ENCODE measurements around the gene C22orf15.

The C22orf15 gene

DNA sequence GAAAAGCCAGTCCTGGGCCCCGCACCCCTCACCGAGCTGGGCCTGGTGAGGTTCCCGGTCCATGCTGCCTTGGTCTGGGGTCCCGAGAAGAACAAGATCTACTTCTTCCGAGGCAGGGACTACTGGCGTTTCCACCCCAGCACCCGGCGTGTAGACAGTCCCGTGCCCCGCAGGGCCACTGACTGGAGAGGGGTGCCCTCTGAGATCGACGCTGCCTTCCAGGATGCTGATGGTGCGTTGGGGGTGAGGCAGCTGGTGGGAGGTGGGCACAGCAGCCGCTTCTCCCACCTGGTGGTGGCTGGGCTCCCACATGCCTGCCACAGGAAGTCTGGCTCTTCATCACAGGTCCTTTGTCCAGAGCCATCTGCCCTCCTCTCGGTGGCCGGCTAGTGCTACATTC is 19.5 kb downstream of the C22orf15 start:
- no peaks in the 10 kb centered on the region for H3K36me3 Mint-ChIP-seq (ENCODE audit: low read depth)
- no peak overlapping the region for H3K4me3 Mint-ChIP-seq
- peaks cover 5% of the 10 kb centered on the region for H3K4me1 Mint-ChIP-seq (ENCODE audit: low read depth)
- H3K27me3 Mint-ChIP-seq: peaks cover 4% of the 10 kb centered on the region
- H3K27ac Mint-ChIP-seq: no peak overlapping the region
- intact Hi-C loops (cut with micrococcal nuclease): loop anchor here (10.0 kb wide), 1 partner anchor 133 kb away; no protein-coding TSS in a partner anchor
- H3K9me3 Mint-ChIP-seq: no peaks in the 10 kb centered on the region

DNA sequence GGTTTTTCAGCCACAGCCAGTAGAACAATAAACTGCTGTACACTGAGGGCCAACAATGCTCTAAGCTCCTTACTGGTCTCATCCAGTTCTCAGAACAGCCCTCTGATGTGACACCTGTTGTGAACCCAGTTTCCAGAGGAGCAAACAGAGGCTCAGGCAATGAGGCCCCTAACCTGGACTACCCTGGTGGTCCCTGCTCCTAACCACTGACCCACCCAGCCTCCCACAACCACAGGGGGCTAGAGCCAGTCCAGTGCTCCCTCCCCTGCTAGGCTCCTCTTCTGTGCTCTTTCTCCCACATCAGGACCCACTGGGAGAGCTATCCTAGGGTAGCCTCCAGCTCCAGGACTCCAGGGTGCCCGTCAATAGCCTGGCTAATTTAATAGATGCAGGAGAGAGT is 19.9 kb downstream of the C22orf15 start:
- Mint-ChIP-seq H3K27me3 (peaks cover 4% of the 10 kb centered on the region), H3K4me3 (no peak overlapping the region), H3K36me3 (ENCODE audit: low read depth) (no peaks in the 10 kb centered on the region), H3K4me1 (ENCODE audit: low read depth) (peaks cover 10% of the 10 kb centered on the region), H3K27ac (no peak overlapping the region), H3K9me3 (no peaks in the 10 kb centered on the region)
- intact Hi-C loops (cut with micrococcal nuclease): loop anchor here (10.0 kb wide), 1 partner anchor 132 kb away; no protein-coding TSS in a partner anchor

DNA sequence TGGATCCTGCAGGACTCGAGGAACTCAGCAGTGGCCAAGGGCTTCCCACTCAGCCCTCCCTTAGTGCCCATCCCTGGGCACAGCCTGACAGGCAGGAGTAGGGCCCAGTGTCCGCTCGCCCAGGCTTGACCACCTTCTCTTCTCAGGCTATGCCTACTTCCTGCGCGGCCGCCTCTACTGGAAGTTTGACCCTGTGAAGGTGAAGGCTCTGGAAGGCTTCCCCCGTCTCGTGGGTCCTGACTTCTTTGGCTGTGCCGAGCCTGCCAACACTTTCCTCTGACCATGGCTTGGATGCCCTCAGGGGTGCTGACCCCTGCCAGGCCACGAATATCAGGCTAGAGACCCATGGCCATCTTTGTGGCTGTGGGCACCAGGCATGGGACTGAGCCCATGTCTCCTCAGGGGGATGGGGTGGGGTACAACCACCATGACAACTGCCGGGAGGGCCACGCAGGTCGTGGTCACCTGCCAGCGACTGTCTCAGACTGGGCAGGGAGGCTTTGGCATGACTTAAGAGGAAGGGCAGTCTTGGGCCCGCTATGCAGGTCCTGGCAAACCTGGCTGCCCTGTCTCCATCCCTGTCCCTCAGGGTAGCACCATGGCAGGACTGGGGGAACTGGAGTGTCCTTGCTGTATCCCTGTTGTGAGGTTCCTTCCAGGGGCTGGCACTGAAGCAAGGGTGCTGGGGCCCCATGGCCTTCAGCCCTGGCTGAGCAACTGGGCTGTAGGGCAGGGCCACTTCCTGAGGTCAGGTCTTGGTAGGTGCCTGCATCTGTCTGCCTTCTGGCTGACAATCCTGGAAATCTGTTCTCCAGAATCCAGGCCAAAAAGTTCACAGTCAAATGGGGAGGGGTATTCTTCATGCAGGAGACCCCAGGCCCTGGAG is 20.7 kb downstream of the C22orf15 start:
- Mint-ChIP-seq H3K27ac (no peak overlapping the region), H3K27me3 (peaks cover 4% of the 10 kb centered on the region), H3K9me3 (no peaks in the 10 kb centered on the region), H3K36me3 (ENCODE audit: low read depth) (no peaks in the 10 kb centered on the region), H3K4me1 (ENCODE audit: low read depth) (peaks cover 14% of the 10 kb centered on the region), H3K4me3 (no peak overlapping the region)
- intact Hi-C loops (cut with micrococcal nuclease): loop anchor here (10.0 kb wide), 1 partner anchor 131 kb away; no protein-coding TSS in a partner anchor

DNA sequence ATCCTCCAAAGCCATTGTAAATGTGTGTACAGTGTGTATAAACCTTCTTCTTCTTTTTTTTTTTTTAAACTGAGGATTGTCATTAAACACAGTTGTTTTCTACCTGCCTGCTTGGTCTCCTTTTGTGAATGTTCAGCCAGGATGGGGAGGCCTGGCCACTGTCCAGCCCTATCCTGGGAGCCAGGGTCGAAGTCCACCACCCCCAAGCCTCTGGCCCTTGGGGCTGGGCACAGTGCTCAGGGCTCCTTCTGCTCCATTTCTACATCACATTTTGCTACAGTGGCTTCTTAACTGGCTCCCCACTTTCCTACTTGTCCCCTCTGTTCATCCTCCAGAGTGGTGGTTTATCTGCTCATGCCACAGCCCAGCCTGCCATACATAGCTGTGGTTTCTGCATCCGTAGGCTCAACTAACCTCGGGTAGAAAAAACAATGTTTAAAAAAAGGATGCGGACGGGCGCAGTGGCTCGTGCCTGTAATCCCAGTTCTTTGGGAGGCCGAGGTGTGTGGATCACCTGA is 21.5 kb downstream of the C22orf15 start:
- no peaks in the 10 kb centered on the region for H3K9me3 Mint-ChIP-seq
- intact Hi-C loops (cut with micrococcal nuclease): loop anchor here (10.0 kb wide), 1 partner anchor 131 kb away; no protein-coding TSS in a partner anchor
- peaks cover 14% of the 10 kb centered on the region for H3K4me1 Mint-ChIP-seq (ENCODE audit: low read depth)
- H3K36me3 Mint-ChIP-seq (ENCODE audit: low read depth): peaks cover under 1% of the 10 kb centered on the region
- H3K27ac Mint-ChIP-seq: no peak overlapping the region
- H3K4me3 Mint-ChIP-seq: no peak overlapping the region
- peaks cover 4% of the 10 kb centered on the region for H3K27me3 Mint-ChIP-seq

DNA sequence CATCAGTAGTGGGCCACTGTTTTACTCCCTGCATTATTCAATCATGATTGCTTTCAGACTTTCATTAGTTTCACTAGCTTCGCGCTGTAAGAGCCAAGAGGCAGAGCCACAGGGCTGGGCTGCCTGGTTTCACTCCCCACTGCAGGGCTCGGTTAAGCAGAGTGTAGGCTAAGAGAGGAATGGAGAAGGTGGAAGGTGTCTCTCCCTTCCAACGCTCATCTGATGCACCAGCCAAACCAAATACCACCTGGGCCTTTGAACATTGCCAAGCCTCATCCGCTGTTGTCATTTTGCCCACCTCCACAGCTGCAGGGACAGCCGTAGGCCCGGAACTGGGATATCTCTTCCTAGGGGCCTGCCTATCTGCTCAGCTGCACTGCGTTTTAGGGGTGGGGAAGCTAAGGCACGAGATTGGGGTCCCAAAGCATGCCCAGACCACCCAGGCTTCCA is 23.5 kb downstream of the C22orf15 start:
- Mint-ChIP-seq H3K27me3 (peaks cover 4% of the 10 kb centered on the region), H3K36me3 (ENCODE audit: low read depth) (peaks cover 7% of the 10 kb centered on the region), H3K4me1 (ENCODE audit: low read depth) (peaks cover 21% of the 10 kb centered on the region), H3K9me3 (no peaks in the 10 kb centered on the region), H3K27ac (peak overlapping the region; percentile 89), H3K4me3 (no peak overlapping the region)
- intact Hi-C loops (cut with micrococcal nuclease): loop anchor here (5.0 to 10.0 kb wide), 2 partner anchors 51 to 129 kb away; partner anchors contain the start of gene DERL3

DNA sequence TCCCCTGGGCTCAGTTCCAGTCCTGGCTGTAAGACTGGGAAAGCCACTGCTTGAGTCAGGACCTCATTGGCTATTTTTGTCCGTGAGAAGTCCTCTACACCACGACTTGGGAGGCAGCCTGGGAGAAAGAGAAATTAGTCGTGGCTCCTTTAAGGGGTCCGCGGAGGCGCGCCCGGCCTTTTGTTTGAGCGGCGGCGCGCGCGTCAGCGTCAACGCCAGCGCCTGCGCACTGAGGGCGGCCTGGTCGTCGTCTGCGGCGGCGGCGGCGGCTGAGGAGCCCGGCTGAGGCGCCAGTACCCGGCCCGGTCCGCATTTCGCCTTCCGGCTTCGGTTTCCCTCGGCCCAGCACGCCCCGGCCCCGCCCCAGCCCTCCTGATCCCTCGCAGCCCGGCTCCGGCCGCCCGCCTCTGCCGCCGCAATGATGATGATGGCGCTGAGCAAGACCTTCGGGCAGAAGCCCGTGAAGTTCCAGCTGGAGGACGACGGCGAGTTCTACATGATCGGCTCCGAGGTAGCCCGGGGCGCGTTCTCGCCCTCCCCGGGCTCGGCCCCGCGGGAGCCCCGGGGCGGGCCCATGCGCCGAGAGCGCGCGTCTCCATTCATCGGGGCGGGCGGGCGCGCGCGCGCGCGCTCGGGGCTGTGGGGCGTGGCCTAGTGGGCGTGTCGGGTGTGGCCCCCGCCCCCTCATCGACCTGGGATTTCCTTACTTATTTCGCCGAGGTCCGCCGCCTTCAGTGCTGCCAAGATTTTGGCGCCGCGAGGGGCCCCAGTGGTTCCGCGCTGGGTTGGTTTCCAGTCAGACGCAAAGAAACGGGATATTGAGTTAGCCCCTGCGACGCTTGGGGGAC is 24.2 kb downstream of the C22orf15 start, which contains the start of gene SMARCB1:
Gene SMARCB1 (plus strand): TSS at position 215 of the 848 bp plus-strand sequence. CDS start 204 bp downstream, at position 419.
- H3K4me3 Mint-ChIP-seq: peak within 1 kb of the TSS; percentile 77
- peaks cover 14% of the 10 kb centered on the region for H3K36me3 Mint-ChIP-seq (ENCODE audit: low read depth)
- intact Hi-C loops (cut with micrococcal nuclease): loop anchor here (5.0 to 10.0 kb wide), 2 partner anchors 50 to 128 kb away; partner anchors contain the start of gene DERL3
- H3K4me1 Mint-ChIP-seq (ENCODE audit: low read depth): peaks cover 21% of the 10 kb centered on the region
- H3K27me3 Mint-ChIP-seq: peaks cover 4% of the 10 kb centered on the region
- H3K27ac Mint-ChIP-seq: peak within 1 kb of the TSS; percentile 89
- H3K9me3 Mint-ChIP-seq: no peaks in the 10 kb centered on the region

DNA sequence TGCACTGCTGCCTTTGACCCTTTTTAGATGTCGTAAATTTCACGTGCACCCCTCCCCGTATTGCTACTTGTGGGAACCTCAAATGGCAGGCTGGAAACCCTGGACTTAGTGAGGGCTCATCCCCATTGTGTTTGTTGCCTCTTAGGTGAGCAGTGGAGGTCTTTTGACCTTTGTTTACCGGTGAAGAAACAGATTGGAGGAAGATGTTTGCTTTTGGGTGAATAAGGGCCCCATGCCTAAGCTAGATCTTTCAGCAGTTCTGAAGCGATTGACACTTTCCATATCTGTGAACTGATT is 24.8 kb downstream of the C22orf15 start:
- Mint-ChIP-seq H3K9me3 (no peaks in the 10 kb centered on the region), H3K27ac (peak overlapping the region; percentile 89), H3K27me3 (peaks cover 4% of the 10 kb centered on the region), H3K4me1 (ENCODE audit: low read depth) (peaks cover 21% of the 10 kb centered on the region), H3K4me3 (peak overlapping the region; percentile 77), H3K36me3 (ENCODE audit: low read depth) (peaks cover 19% of the 10 kb centered on the region)
- intact Hi-C loops (cut with micrococcal nuclease): loop anchor here (5.0 to 10.0 kb wide), 2 partner anchors 50 to 127 kb away; partner anchors contain the start of gene DERL3

DNA sequence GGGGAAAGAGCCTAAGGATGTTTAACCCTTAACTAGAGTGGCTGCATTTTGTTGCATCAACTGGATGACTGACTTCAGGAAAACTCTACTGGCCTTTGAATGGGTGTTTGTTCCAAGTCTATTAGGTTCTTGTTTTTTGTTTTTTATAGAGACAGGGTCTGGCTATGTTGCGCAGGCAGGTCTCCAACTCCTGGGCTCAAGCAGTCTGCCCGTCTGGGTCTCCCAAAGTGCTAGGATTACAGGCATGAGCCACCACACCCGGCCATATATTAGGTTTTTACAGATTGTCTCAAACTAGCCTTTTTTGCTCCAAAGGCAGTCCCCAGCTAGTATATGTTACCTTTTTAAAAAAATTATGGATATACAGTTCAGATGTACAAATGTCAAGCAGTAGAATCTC is 25.1 kb downstream of the C22orf15 start:
- H3K27ac Mint-ChIP-seq: peak overlapping the region; percentile 89
- H3K36me3 Mint-ChIP-seq (ENCODE audit: low read depth): peaks cover 23% of the 10 kb centered on the region
- intact Hi-C loops (cut with micrococcal nuclease): loop anchor here (5.0 to 10.0 kb wide), 2 partner anchors 49 to 127 kb away; partner anchors contain the start of gene DERL3
- H3K9me3 Mint-ChIP-seq: no peaks in the 10 kb centered on the region
- peaks cover 21% of the 10 kb centered on the region for H3K4me1 Mint-ChIP-seq (ENCODE audit: low read depth)
- peak overlapping the region; percentile 77 for H3K4me3 Mint-ChIP-seq
- peaks cover 4% of the 10 kb centered on the region for H3K27me3 Mint-ChIP-seq

DNA sequence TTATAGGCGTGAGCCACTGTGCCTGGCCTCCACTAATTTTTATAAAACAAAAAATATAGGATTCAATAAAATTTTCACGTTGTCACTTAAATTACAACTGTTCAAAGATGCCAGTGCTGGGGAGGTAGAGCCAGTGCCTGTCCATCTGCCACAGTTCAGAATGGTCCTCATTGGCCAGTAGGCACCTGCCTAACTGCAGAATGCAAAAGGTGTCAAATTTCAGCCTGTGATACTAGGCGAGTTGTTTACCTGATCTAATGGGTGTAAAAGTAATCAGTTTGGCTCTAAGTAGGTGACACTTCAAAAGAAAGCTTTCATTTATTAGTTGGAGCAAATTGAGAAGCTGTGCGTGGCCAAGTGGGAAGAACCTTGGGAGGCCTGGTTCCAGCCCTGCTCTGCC is 26.3 kb downstream of the C22orf15 start:
- no peaks in the 10 kb centered on the region for H3K9me3 Mint-ChIP-seq
- intact Hi-C loops (cut with micrococcal nuclease): loop anchor here (5.0 to 10.0 kb wide), 2 partner anchors 48 to 126 kb away; partner anchors contain the start of gene DERL3
- H3K27ac Mint-ChIP-seq: no peak overlapping the region
- peaks cover 4% of the 10 kb centered on the region for H3K27me3 Mint-ChIP-seq
- H3K36me3 Mint-ChIP-seq (ENCODE audit: low read depth): peaks cover 35% of the 10 kb centered on the region
- peaks cover 21% of the 10 kb centered on the region for H3K4me1 Mint-ChIP-seq (ENCODE audit: low read depth)
- H3K4me3 Mint-ChIP-seq: no peak overlapping the region

DNA sequence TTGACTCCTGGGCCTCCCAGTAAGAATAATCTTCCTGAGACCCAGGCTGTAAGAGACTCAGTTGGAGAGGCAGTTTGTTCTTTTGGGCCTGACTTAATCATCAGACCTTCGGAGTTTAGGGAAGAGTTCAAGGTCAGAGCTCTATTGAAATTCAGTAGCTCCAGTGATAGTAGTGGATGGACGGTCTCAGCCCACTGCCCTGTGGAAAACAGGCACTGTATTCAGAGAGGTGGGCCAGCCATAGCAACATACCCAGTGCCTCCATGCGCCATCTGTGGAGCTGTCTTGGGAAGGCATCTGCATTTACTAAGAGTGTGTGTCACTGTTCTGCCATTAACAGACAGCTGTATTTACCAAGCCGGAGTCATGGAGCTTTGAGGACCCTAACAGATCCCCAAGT is 26.8 kb downstream of the C22orf15 start:
- no peak overlapping the region for H3K27ac Mint-ChIP-seq
- no peak overlapping the region for H3K4me3 Mint-ChIP-seq
- peaks cover 40% of the 10 kb centered on the region for H3K36me3 Mint-ChIP-seq (ENCODE audit: low read depth)
- no peaks in the 10 kb centered on the region for H3K9me3 Mint-ChIP-seq
- H3K27me3 Mint-ChIP-seq: peaks cover under 1% of the 10 kb centered on the region
- peaks cover 21% of the 10 kb centered on the region for H3K4me1 Mint-ChIP-seq (ENCODE audit: low read depth)
- intact Hi-C loops (cut with micrococcal nuclease): loop anchor here (5.0 to 10.0 kb wide), 2 partner anchors 48 to 125 kb away; partner anchors contain the start of gene DERL3

DNA sequence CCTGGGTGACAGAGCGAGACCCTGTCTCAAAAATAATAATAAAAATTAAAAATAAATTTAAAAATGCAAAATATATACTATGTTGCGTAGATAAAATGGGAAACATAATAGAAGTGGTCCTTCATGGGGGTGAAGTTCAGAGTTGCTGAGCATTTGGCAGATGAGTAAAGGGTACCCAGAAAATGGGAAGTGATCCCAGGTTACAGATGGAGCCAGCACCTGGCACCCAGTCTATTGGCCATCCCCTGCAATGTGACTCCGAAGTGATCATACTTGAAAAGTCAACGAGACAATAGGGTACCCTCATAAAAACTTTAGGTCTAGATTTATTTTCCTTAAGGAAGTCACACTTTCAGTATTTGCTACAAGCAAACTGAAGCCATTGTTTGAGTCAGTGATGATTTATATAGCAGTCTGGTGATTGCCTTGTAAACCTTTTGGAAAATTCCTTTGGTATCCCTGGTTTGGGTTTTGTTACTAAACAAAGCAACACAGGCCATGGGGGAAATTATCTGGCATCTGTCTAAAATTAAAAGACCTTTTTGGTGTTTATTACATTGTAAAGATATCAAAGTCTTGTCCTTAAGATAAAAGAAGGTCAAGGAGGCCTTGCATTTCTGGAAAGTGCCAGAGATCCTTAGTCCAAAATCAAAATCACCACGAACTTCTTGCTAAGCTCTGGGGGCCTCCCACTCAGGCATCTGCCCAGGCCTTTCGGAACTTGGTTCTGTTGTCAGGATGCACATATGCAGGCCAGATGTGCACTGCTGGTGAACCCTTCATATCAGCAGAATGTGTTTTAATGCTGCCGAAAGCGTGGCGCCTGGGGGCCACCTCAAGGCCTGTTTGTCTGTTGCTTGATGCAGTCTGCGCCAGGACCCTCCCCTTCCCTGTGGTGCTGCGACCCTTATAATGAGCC is 28.3 kb downstream of the C22orf15 start:
- H3K36me3 Mint-ChIP-seq (ENCODE audit: low read depth): peaks cover 55% of the 10 kb centered on the region
- H3K4me1 Mint-ChIP-seq (ENCODE audit: low read depth): peaks cover 21% of the 10 kb centered on the region
- intact Hi-C loops (cut with micrococcal nuclease): no loop called here
- no peaks in the 10 kb centered on the region for H3K9me3 Mint-ChIP-seq
- H3K4me3 Mint-ChIP-seq: no peak overlapping the region
- no peak overlapping the region for H3K27ac Mint-ChIP-seq
- H3K27me3 Mint-ChIP-seq: no peaks in the 10 kb centered on the region

DNA sequence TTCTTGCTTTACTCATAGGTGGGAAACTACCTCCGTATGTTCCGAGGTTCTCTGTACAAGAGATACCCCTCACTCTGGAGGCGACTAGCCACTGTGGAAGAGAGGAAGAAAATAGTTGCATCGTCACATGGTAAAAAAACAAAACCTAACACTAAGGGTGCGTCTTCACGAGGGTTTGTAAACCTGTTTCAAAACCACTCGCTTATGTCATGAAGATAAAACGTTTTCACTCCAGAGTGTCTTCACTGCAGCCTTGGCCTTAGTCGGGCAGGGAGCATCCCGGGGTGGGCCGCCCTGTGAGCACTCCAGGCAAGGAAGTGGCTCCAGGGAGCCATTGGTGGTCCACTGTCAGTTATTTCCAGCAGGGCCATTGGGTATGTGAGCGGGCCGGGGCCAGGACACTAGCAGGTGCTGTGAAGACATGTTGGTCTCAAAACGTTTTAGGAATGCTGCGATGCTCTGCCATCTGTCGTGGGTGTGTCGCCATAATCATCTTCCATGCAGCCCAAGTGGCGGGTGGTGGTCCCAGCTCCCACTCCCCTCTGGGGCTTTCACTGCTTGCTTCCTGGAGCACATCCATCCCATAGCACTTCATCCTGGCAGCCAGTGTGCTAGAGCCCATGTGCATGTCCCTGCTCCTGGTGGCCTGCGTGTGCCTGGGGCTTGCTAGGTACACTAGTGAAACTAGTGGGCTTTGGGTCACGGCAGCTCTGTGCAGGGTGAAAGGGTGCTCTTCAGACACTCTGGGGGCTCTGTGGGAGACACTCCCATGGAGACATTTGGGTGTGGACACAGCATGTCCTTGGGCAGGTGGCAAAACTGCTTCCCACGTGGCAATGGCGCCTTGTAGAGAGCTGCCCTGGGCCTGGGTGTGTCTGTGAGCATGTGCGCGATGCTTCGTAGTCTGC is 29.2 kb downstream of the C22orf15 start:
- intact Hi-C loops (cut with micrococcal nuclease): no loop called here
- H3K9me3 Mint-ChIP-seq: no peaks in the 10 kb centered on the region
- H3K27me3 Mint-ChIP-seq: no peaks in the 10 kb centered on the region
- H3K4me3 Mint-ChIP-seq: no peak overlapping the region
- no peak overlapping the region for H3K27ac Mint-ChIP-seq
- peaks cover 64% of the 10 kb centered on the region for H3K36me3 Mint-ChIP-seq (ENCODE audit: low read depth)
- H3K4me1 Mint-ChIP-seq (ENCODE audit: low read depth): peaks cover 16% of the 10 kb centered on the region

Data from dendritic cell treated with granulocyte-macrophage colony-stimulating factor and Interleukin-4, amounts not matched to agents 40 ng/mL and 50 ng/mL, for 4 days (primary cell).